CD4-positive, alpha-beta T cell treated with Interleukin-4 for 4 hours (primary cell): ENCODE measurements around the gene SLC25A30.
"Not testable (repeated sequence)": the region's sequence is repeated elsewhere in the genome, so short reads cannot be mapped to it uniquely, and the experiment has no call there.

Experiments used
- DNase-seq: peaks from one replicate; pipeline ENCODE4 v3.0.0-alpha.2; 2020

SLC25A30 gene

GRCh38 chr13:45362939-45363338, 55.2 kb downstream of the SLC25A30 start:
- DNase-seq = no peak

GRCh38 chr13:45361596-45362206, 56.5 kb downstream of the SLC25A30 start:
- peak; percentile 18 for DNase-seq

- no peak for DNase-seq
Observed at GRCh38 chr13:45356966-45357672, 61.1 kb downstream of the SLC25A30 start.

- DNase-seq = no peak
Observed at GRCh38 chr13:45353895-45354294, 64.3 kb downstream of the SLC25A30 start.

- DNase-seq = no peak
Observed at GRCh38 chr13:45352031-45352430, 66.1 kb downstream of the SLC25A30 start.

- DNase-seq = no peak
Observed at GRCh38 chr13:45350152-45350551, 68.0 kb downstream of the SLC25A30 start.

GRCh38 chr13:45349438-45349837, 68.7 kb downstream of the SLC25A30 start:
- DNase-seq = no peak

- not testable (repeated sequence) for DNase-seq
Observed at GRCh38 chr13:45344064-45344463, 74.1 kb downstream of the SLC25A30 start.
